Duodenal mucosa (tissue), 2 donors: Measurements from ENCODE around the gene TMSB15A.
A peak's percentile ranks its signal among the peaks of the same experiment; 100 is the strongest.
"Not testable (repeated sequence)": the region's sequence is repeated elsewhere in the genome, so short reads cannot be mapped to it uniquely, and the experiment has no call there.

Source experiments
- H3K27ac ChIP-seq: one replicate; pipeline ENCODE4 v1.7.0; 2013; ENCODE audit warnings: low read depth, low read length
- H3K27me3 ChIP-seq, 2 donors: one replicate each; pipeline ENCODE4 v1.7.0; 2013; ENCODE audit warnings: low read length in 2 of 2, control low read depth in 1 of 2; ENCODE audit not compliant: insufficient read depth in 2 of 2, control insufficient read depth in 1 of 2
- H3K36me3 ChIP-seq, 2 donors: one replicate each; pipeline ENCODE4 v1.7.0; 2013; ENCODE audit warnings: low read length in 2 of 2, control low read depth in 1 of 2; ENCODE audit not compliant: insufficient read depth in 2 of 2, control insufficient read depth in 1 of 2
- H3K4me1 ChIP-seq, 2 donors: one replicate each; pipeline ENCODE4 v1.7.0; 2013; ENCODE audit warnings: low read length in 2 of 2, control low read depth in 1 of 2; ENCODE audit not compliant: insufficient read depth in 2 of 2, control insufficient read depth in 1 of 2
- H3K4me3 ChIP-seq, 2 donors: one replicate each; pipeline ENCODE4 v1.7.0; 2013; ENCODE audit warnings: low read length in 2 of 2, low read depth in 1 of 2
- H3K9ac ChIP-seq, 2 donors: one replicate each; pipeline ENCODE4 v1.7.0; 2013; ENCODE audit warnings: low read length in 2 of 2, low read depth in 1 of 2
- H3K9me3 ChIP-seq, 2 donors: one replicate each; pipeline ENCODE4 v1.7.0; 2013; ENCODE audit warnings: low read length in 2 of 2, control low read depth in 1 of 2; ENCODE audit not compliant: control insufficient read depth in 1 of 2

TMSB15A gene

DNA sequence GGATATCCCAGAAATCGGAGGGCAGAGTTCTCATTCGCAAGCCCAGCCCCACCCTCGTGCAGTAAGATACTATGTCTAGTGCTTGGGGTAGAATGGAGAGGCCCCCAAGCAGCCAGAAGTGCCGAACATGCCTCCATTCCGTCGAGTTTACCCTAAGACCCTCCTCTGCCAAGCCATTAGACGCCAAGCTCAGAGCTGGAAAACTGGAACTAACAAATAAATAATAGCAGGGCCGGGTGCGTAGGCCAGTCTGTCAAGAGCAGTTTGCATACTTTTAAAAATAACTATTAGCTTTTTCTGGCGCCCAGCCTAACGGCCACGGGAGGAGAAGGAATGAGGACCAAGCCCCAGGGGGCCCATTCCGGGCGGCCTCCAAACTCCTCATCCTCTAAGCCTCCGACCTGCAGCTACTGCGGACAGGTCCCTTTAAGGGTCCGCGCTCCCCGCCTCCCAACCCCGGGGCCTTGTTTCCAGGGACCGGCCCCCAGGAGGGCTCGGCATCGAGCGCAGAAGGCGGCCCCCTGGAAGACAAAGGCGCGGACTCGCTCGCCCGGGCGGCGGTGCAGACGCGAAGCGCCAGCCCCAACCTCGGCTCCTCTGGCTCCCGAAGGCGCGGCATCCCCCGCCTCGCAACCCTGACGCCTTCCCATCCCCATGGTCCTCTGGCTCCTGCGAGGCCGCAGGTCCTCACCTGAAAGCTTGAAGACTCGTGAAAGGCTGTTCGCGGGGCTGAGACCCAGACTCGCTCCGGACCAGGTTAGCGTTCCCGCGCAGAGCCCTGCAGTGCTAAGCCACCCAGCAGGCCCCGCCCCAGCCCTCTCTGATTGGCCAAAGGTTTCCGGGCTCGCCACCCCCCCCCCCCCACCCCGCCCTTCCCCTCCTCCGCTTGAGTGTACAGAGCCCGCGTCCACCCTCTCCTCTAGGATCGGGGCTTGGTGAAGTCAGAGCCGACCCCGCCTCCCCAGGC lies at the start of gene TMSB15A:
TSS of gene TMSB15A (minus strand) at position 765 of the 967 bp plus-strand sequence.
- no peaks in the 10 kb centered on the region for H3K9me3 ChIP-seq
- no peaks in the 10 kb centered on the region for H3K36me3 ChIP-seq
- no peak within 1 kb of the TSS for H3K27ac ChIP-seq
- peaks cover 4% of the 10 kb centered on the region in 2 donors for H3K27me3 ChIP-seq
- H3K4me3 ChIP-seq, result peak within 1 kb of the TSS; percentile 40 to 61
- no peak within 1 kb of the TSS for H3K9ac ChIP-seq
- H3K4me1 ChIP-seq, result no peaks in the 10 kb centered on the region

DNA sequence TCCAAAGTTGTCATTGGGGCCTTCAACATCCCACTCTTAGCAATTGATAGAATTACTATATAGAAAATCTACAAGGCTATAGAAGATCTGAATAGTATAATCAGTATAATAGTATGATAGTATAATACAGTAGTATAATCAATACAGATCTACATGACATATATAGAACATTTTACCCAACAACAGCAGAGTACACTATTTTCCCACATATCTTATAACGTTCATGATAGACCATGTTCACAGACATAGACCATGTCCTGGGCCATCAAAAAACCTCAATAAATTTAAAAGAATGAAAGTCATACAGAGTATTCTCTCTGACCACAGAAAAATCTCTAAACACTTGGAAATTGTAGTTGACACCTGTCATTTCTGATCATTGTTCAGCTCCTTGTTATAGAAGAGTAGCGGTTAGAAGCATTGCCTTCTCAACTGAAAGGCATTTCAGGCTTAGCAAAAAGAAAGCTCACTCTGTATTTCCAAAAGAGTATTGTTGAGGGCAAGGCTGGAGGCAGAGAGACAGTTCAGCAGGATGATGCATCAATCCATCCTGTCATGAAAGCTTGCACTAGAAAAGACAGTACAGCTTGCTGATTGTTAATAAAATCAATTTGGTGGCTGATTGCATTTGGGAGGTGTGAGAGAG lies 44.0 kb upstream of the TMSB15A start:
- no peaks in the 10 kb centered on the region for H3K4me1 ChIP-seq
- no peaks in the 10 kb centered on the region for H3K36me3 ChIP-seq

GRCh38 chrX:102558607-102559006 lies 42.1 kb upstream of the TMSB15A start:
- no peaks in the 10 kb centered on the region for H3K36me3 ChIP-seq
- no peak overlapping the region for H3K27ac ChIP-seq
- no peak overlapping the region for H3K9ac ChIP-seq
- no peaks in the 10 kb centered on the region for H3K4me1 ChIP-seq
- H3K27me3 ChIP-seq, result no peaks in the 10 kb centered on the region
- no peaks in the 10 kb centered on the region for H3K9me3 ChIP-seq
- H3K4me3 ChIP-seq, result no peak overlapping the region

More for the DNA sequence above, 44.0 kb upstream of the TMSB15A start:
- no peaks in the 10 kb centered on the region for H3K9me3 ChIP-seq
- H3K27me3 ChIP-seq, result no peaks in the 10 kb centered on the region
- H3K27ac ChIP-seq, result no peak overlapping the region
- H3K4me3 ChIP-seq, result no peak overlapping the region
- no peak overlapping the region for H3K9ac ChIP-seq

- H3K4me1 ChIP-seq, result no peaks in the 10 kb centered on the region
- no peaks in the 10 kb centered on the region for H3K9me3 ChIP-seq
- H3K36me3 ChIP-seq, result no peaks in the 10 kb centered on the region
- H3K4me3 ChIP-seq, result no peak overlapping the region
- no peak overlapping the region for H3K27ac ChIP-seq
- H3K9ac ChIP-seq, result no peak overlapping the region
- H3K27me3 ChIP-seq, result no peaks in the 10 kb centered on the region
Measured at GRCh38 chrX:102548231-102548630, 31.7 kb upstream of the TMSB15A start.

DNA sequence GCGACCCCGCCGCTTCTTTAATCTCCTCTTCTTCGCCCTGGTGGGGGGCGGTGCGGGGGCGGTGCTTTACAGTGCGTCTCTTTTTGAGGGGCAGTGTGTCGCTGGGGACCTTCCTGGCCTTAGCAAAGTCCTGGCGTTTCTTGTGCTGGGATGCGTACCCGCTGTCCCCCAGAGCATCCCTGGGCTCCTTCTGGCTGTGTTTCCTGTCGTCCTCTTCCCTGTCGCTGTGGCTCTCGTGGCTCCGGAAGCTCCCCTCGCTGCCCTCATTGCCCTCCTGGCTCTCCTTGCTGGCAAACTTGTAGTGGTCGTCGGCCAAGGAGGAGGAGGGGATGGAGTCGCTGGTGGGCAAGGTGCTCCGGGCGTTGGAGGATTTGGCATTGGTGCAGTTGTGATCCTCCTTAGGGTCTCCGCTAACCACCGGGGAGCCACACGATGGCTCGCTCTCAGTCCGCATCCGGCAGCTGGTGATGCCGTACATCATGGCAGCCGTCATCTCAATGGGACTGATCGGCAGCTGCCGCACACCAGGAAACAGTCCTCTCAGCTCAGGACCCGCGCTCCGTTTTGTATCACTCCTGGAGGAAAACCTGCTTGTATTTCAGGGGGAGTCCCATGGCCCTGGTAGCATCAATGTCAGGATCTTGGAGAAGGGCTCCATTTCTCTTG lies 30.4 kb upstream of the TMSB15A start:
- Histone ChIP-seq H3K4me3 (no peak overlapping the region), H3K36me3 (no peaks in the 10 kb centered on the region), H3K27ac (no peak overlapping the region), H3K9me3 (no peaks in the 10 kb centered on the region), H3K27me3 (no peaks in the 10 kb centered on the region), H3K9ac (no peak overlapping the region), H3K4me1 (no peaks in the 10 kb centered on the region)

DNA sequence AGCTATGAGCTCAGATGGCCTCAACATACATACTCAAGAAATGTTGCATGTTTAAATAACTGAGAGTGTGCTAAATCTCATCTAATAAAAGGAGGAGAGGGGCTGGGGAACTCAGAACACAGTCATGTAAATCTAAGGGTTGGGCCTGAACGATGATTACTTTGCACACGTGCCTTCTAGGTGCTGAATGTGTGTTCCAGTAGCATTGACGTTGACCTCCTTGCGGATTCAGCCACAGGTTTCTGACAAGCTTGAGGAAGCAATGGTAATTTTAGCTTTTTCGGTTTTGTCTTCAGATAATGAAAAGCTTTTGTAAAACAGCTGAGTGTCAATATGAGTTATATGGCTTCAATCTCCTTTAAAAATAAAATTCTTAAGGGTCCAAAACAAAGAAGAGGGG lies 29.6 kb upstream of the TMSB15A start:
- not testable (repeated sequence) for H3K27me3 ChIP-seq, H3K27ac ChIP-seq, H3K9me3 ChIP-seq, H3K4me3 ChIP-seq, H3K36me3 ChIP-seq, H3K9ac ChIP-seq, H3K4me1 ChIP-seq

- Histone ChIP-seq H3K27me3 (no peaks in the 10 kb centered on the region), H3K9me3 (no peaks in the 10 kb centered on the region), H3K9ac (no peak overlapping the region), H3K4me3 (no peak overlapping the region), H3K36me3 (no peaks in the 10 kb centered on the region), H3K27ac (no peak overlapping the region), H3K4me1 (no peaks in the 10 kb centered on the region)
Measured at GRCh38 chrX:102535958-102536357, 19.4 kb upstream of the TMSB15A start.

DNA sequence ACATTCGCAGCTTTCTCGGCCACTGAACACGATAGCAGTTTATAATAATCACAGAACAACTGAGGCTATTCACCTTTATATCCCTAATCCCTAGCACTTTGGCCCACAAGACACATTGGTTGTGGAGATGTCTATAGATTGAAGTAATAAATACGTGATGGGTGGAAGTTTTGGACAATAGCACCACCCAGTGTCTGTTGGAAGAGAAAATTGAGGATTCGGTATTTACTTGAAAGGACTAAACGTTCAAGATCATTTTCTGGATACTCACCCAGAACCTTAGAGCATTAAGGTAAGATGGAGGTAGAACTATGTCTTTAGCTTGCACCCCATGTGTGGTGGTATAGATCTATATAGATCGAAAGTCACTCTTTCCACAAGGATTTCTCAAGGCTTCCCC lies 787 bp upstream of the TMSB15A start:
- Histone ChIP-seq H3K4me3 (peak overlapping the region in 1 of 2 donors; percentile 10), H3K27ac (no peak overlapping the region)

GRCh38 chrX:102514536-102514935 lies 2.0 kb downstream of the TMSB15A start:
- H3K36me3 ChIP-seq, result no peaks in the 10 kb centered on the region
- H3K27me3 ChIP-seq, result peaks cover 4% of the 10 kb centered on the region in 2 donors

More for the DNA sequence above, 787 bp upstream of the TMSB15A start:
- H3K4me1 ChIP-seq, result no peaks in the 10 kb centered on the region
- H3K27me3 ChIP-seq, result peaks cover 4% of the 10 kb centered on the region in 2 donors
- no peak overlapping the region for H3K9ac ChIP-seq
- no peaks in the 10 kb centered on the region for H3K9me3 ChIP-seq
- H3K36me3 ChIP-seq, result no peaks in the 10 kb centered on the region

DNA sequence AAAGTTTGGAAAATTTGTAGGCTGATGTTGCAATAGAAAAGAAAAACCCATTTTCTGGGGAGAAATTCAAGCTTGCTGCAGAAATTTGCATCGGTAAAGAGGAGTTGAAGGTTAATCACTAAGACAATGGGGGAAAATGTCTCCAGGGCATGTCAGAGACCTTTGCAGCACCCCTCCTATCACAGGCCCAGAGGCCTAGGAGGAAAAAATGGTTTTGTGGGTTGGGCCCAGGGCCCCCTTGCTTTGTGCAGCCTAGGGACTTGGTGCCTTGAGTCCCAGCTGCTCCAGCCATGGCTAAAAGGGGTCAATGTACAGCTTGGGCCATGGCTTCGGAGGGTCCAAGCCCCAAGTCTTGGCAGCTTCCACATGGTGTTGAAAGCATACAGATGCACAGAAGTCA lies 17.8 kb downstream of the TMSB15A start:
- H3K9me3 ChIP-seq, result no peaks in the 10 kb centered on the region
- H3K4me3 ChIP-seq, result no peak overlapping the region
- no peak overlapping the region for H3K27ac ChIP-seq

More at GRCh38 chrX:102514536-102514935, 2.0 kb downstream of the TMSB15A start:
- Histone ChIP-seq H3K4me3 (no peak overlapping the region), H3K27ac (no peak overlapping the region), H3K4me1 (no peaks in the 10 kb centered on the region), H3K9ac (no peak overlapping the region), H3K9me3 (no peaks in the 10 kb centered on the region)

More for the DNA sequence above, 17.8 kb downstream of the TMSB15A start:
- Histone ChIP-seq H3K27me3 (no peaks in the 10 kb centered on the region), H3K4me1 (no peaks in the 10 kb centered on the region), H3K36me3 (no peaks in the 10 kb centered on the region), H3K9ac (no peak overlapping the region)
